ENCODE results near the gene BRD1.

BRD1 gene

DNA sequence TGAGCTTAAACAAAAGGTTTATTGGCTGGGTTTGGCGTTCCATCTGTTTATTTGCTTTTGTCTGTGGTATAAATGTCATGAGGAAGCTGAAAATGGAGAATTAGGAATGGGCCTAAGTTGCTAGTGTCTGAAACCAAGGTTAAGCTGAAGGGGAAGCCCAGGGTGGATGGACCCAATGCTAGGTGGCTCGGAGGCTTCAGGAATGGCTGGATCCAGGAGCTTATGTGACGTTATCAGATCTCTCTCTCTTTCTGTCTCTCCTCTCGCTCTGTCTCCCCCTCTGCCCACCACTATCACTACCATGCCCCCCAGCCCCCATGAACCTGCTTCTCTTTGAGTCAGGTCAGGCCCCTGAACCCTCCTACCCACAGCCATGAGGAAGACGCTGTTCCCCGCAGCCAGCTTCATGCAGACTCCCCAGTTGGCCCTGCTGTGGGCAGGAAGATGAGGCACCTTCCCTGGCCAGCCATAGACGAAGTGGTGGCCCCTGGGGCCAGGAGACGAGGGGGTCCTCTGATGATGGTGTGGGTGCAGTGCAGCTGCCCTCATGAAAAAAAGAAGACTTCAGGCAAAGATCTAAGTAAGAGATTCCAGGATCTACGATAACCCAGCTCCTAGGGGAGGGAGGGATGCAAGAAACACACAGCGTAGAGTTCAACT is 101.5 kb downstream of the BRD1 start:
- no peak for DNase-seq

DNA sequence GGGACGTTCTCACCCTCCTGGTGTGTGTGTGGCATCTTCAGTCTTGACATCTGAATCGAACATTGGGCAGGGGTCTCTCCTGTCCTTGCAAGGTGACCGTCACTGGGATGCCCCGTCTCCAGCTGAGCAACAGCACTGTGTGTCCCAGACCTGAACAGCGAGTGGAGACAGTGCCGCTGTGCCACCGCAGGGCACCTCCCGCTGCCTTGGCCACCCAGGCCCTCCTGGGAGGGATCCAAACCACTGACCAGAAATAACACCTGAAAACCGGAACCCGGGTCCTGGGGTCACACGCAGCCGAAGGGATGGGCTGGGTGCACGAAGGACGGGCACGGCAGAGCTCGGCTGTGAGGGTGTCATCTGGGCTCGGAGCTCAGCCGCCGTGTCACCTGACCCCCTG is 102.2 kb downstream of the BRD1 start:
- no peak for DNase-seq

DNA sequence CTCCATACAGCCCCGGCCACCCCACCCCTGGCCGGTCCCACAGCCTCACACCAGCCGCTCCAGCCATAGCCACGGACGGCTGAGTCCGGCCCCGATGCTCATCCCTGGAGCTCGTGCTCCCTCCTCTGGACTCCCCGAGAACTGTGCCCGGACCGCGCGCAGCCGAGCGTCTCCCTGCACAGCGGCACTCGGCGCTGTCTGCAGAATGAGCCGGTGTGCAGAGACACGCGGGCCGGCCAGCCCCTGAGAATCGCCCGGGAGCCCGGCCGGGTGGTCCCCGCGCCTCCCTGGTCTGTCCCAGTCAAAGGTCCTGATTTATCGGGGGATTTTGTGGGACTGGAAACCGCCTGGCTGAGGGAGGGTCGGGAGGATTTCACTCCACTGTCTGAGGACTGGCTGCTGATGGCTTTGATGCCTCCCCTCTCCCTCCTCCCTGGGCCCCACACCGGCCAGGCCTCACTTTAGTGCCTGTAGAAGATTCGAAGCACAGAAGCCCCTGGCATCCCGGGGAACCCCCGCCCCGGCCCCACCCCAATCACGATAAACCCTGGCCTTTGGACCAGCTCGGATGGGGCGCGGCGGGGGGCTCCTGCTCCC is 102.7 kb downstream of the BRD1 start:
- DNase-seq: peak; percentile 5 to 76

DNA sequence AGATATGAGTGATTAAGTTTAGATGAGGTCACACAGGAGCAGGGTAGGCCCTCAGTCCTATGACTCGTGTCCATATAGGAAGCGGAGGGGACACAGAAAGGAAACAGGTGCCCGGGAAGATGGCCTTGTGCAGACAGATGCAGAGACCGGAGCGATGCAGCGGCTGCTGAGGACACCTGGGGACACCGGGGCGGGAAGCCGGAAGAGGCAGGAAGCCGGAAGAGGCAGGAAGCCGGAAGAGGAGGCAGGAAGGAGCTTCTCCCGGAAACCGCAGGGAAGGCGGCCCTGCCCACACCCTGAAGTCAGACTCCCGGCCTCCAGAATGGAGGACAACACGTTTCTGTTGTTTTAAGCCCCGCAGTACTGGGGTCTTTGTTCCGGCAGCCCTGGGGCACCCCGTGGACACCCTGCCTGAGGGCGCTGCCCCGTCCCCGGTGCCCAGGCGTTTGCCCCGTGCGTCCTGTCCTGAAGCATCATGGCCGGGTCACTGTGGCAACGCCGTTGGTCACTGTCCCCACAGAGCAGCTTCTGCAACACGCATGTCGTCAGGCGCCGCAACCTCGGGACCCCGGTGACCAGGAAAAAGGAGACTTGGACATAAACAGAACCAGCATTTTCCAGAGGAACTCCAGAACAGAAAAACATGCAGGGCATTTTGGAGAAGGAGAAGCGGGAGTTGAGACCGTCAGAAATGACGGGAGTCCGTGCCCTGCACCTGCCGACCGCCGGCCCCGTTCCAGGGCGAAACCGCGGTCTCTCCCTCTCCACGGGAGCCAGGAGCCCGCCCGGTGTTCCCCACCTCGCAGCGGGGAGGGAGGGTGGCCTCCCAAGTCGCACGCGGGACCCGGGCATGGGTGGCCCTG is 103.4 kb downstream of the BRD1 start:
- peak in 1 of 2 experiments; percentile 45 for DNase-seq

DNA sequence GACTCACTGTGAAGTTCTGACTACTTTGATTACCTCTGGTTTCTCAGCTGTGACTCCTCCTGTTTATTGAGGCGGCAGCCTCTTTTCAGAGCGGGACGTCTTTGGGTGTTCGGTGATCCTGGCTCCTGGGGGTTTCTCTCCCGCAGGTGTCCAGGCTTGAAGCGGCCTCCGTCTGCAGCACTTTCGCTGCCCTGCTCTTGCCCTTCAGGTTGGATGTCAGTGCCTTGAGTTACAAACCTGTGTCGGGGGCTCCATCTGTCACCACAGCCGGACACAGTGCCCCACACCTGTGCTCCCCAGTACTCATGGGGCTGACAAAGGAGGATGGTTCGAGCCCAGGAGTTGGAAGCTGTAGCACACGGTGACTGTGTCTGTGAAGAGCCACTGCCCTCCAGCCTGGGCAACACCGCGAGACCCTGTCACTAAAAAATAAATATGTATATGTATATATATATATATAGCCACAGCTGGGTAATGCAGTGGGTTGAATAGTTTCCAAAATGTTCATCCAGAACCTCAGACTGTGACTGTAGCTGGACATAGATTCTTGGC is 104.1 kb downstream of the BRD1 start:
- no peak for DNase-seq
